Parathyroid adenoma (tissue), 2 donors: Measurements from ENCODE around the gene WWOX.

Experiments
- H2AFZ ChIP-seq: fragments of 300-600 bp; sonication (generic); one replicate; pipeline ENCODE4 v1.7.0; 2017; ENCODE audit warnings: antibody characterized with exemption, mild to moderate bottlenecking
- H3K27ac ChIP-seq: fragments of 300-600 bp; sonication (generic); one replicate; pipeline ENCODE4 v1.7.0; 2017
- H3K27me3 ChIP-seq: fragments of 300-600 bp; sonication (generic); one replicate; pipeline ENCODE4 v1.7.0; 2017; ENCODE audit warnings: low read length; ENCODE audit not compliant: control insufficient read depth, insufficient read depth
- H3K36me3 ChIP-seq: fragments of 300-600 bp; sonication (generic); one replicate; pipeline ENCODE4 v1.7.0; 2017; ENCODE audit warnings: low read length; ENCODE audit not compliant: control insufficient read depth, insufficient read depth
- H3K4me1 ChIP-seq: fragments of 300-600 bp; sonication (generic); one replicate; pipeline ENCODE4 v1.7.0; 2017; ENCODE audit warnings: control low read depth
- H3K4me2 ChIP-seq: fragments of 300-600 bp; sonication (generic); one replicate; pipeline ENCODE4 v1.7.0; 2017; ENCODE audit warnings: low read length
- H3K4me3 ChIP-seq: fragments of 300-600 bp; sonication (generic); one replicate; pipeline ENCODE4 v1.7.0; 2017; ENCODE audit warnings: low read depth, low read length
- H3K79me2 ChIP-seq: fragments of 300-600 bp; sonication (generic); one replicate; pipeline ENCODE4 v1.7.0; 2017; ENCODE audit warnings: control low read depth
- H3K9ac ChIP-seq: fragments of 300-600 bp; sonication (generic); one replicate; pipeline ENCODE4 v1.7.0; 2017; ENCODE audit warnings: mild to moderate bottlenecking
- H3K9me3 ChIP-seq: fragments of 300-600 bp; sonication (generic); one replicate; pipeline ENCODE4 v1.7.0; 2017; ENCODE audit warnings: low read length; ENCODE audit not compliant: control insufficient read depth
- TF ChIP-seq, protein P1 (sequence below): fragments of 300-600 bp; sonication (generic); IDR thresholded peaks from one replicate; pipeline ENCODE4 v1.7.0; 2017; ENCODE audit warnings: antibody characterized with exemption, mild to moderate bottlenecking
- donor health status: primary hyperparathyroidism.

Gene WWOX

DNA sequence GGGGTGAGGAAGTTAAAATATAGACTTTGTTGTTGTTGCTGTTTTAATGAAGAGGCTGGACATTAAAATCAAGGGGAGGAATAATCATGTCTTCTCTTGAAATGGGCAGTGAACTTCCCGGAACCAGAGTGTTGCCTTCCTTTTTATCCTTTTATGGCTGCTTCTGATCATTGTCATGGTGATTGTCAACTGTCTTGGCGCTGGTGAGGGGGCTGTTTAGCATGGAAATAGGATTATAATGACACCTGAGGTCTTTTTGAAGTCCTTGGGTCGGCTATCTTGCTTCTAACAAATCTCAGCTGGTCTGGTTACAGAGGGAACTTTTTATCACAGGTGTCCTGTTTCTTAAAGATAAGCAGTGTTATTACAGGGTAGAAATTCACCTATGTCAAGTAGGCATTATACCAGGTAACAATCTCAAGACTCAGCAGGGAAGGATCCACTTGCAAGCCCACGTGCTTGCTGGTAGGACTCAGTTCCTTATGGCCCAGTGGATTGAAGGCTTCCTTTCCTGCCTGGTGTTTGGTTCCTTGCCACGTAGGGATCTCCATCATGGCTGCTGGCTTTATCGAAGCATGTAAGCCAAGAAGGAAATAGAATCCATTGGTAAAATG lies 349.3 kb downstream of the WWOX start:
- no peak overlapping the region for H2AFZ ChIP-seq
- H3K27me3 ChIP-seq: no peaks in the 10 kb centered on the region
- no peaks in the 10 kb centered on the region for H3K9me3 ChIP-seq
- H3K36me3 ChIP-seq: no peaks in the 10 kb centered on the region
- H3K4me3 ChIP-seq: no peak overlapping the region
- H3K79me2 ChIP-seq: no peaks in the 10 kb centered on the region
- peaks cover 4% of the 10 kb centered on the region for H3K4me1 ChIP-seq
- H3K27ac ChIP-seq: no peak overlapping the region
- TF ChIP-seq, protein P1, sequence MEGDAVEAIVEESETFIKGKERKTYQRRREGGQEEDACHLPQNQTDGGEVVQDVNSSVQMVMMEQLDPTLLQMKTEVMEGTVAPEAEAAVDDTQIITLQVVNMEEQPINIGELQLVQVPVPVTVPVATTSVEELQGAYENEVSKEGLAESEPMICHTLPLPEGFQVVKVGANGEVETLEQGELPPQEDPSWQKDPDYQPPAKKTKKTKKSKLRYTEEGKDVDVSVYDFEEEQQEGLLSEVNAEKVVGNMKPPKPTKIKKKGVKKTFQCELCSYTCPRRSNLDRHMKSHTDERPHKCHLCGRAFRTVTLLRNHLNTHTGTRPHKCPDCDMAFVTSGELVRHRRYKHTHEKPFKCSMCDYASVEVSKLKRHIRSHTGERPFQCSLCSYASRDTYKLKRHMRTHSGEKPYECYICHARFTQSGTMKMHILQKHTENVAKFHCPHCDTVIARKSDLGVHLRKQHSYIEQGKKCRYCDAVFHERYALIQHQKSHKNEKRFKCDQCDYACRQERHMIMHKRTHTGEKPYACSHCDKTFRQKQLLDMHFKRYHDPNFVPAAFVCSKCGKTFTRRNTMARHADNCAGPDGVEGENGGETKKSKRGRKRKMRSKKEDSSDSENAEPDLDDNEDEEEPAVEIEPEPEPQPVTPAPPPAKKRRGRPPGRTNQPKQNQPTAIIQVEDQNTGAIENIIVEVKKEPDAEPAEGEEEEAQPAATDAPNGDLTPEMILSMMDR: no peak
- no peak overlapping the region for H3K4me2 ChIP-seq
- no peak overlapping the region for H3K9ac ChIP-seq

DNA sequence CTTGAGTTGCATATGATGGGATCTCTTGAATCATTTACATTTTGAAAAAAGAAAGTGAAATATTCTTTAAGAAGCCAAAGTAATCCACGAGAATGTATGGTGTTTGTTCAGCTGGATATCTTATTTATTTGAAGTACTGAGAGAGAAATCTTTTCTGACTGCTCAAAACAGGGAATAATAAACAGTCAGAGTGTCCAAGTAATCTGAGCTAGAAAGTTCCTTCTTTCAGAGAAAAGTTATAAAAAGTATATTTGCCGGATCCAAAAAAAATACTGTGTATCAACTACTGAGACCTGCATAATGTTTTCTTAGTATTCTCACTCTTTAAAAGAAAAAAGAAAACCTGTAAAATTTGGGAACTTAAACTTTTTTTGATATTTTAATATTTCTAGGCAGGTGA lies 350.8 kb downstream of the WWOX start:
- H3K4me3 ChIP-seq: no peak overlapping the region
- peaks cover 4% of the 10 kb centered on the region for H3K4me1 ChIP-seq
- TF ChIP-seq, protein P1: no peak
- H3K79me2 ChIP-seq: no peaks in the 10 kb centered on the region
- no peaks in the 10 kb centered on the region for H3K27me3 ChIP-seq
- H3K9ac ChIP-seq: no peak overlapping the region
- no peaks in the 10 kb centered on the region for H3K36me3 ChIP-seq
- no peak overlapping the region for H2AFZ ChIP-seq
- H3K4me2 ChIP-seq: no peak overlapping the region
- no peaks in the 10 kb centered on the region for H3K9me3 ChIP-seq
- no peak overlapping the region for H3K27ac ChIP-seq

DNA sequence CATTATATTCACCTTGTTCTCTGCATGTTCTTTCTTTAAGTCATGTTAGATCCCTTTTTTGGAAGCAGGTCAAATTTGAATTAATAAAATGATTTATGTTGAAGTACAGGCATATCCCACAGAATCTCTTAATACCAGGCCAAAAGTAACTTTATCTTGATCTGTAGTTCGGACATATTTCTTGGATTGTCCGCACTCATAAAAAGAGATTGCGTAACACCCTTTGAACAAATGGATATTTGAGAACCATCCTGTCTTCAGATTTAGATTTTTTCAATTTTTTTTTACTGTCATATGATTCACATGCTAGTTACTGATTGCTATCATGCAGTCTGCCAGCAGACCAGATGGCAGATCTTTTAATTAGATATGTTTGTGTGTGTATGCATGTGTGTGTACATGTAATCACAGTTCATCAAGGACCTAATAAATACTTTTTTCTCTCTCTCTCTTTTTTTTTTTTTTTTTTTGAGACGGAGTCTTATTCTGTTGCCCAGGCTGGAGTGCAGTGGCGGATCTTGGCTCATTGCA lies 352.6 kb downstream of the WWOX start:
- Histone ChIP-seq H3K4me2 (no peak overlapping the region), H3K79me2 (no peaks in the 10 kb centered on the region), H3K9ac (no peak overlapping the region), H3K4me3 (no peak overlapping the region), H3K36me3 (no peaks in the 10 kb centered on the region), H3K27me3 (no peaks in the 10 kb centered on the region), H3K4me1 (peaks cover 4% of the 10 kb centered on the region), H2AFZ (no peak overlapping the region), H3K27ac (no peak overlapping the region), H3K9me3 (no peaks in the 10 kb centered on the region)
- TF ChIP-seq, protein P1: no peak

DNA sequence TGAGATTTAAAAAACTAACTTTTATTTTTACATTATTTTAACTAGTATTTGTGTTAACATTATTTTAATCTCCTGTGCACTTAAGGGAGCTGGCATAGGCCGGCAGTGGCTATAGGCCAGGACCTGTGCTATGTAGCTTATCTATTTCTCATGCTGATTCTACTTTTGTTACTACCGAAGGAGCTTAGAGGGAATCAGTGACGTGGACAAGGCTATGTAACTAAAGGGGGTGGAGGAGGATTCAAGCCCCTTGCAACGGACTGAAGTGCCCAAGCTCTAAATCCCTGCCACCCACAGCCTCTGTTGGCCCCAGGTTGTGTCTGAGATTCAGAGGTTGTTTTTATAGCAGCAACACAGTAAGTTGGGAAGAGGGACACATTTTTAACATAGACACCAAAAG lies 356.4 kb downstream of the WWOX start:
- H3K27ac ChIP-seq: no peak overlapping the region
- H2AFZ ChIP-seq: no peak overlapping the region
- H3K27me3 ChIP-seq: no peaks in the 10 kb centered on the region
- no peak overlapping the region for H3K4me3 ChIP-seq
- no peaks in the 10 kb centered on the region for H3K9me3 ChIP-seq
- TF ChIP-seq, protein P1: no peak
- H3K79me2 ChIP-seq: no peaks in the 10 kb centered on the region
- no peak overlapping the region for H3K9ac ChIP-seq
- H3K36me3 ChIP-seq: no peaks in the 10 kb centered on the region
- peaks cover 4% of the 10 kb centered on the region for H3K4me1 ChIP-seq
- H3K4me2 ChIP-seq: no peak overlapping the region

DNA sequence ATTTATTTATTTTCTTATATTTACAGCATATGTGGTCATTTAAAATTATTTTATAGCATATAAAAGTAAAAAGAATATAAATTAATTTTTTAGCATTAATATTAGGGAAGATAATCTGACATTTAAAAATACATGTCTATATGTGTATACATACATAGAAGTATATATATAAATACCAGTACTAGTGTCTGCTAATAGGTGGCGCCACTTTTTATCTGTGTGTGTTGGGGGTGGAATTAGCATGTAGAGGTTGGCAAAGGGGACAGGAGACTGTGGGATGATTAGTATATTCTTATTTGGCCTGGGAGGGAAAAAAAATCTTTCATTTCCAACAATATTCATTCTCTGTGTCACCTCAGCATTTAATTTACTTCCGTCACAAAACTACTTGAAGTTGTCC lies 359.1 kb downstream of the WWOX start:
- TF ChIP-seq, protein P1: no peak
- Histone ChIP-seq H3K4me2 (no peak overlapping the region), H2AFZ (no peak overlapping the region), H3K9ac (no peak overlapping the region), H3K9me3 (no peaks in the 10 kb centered on the region), H3K27ac (no peak overlapping the region), H3K36me3 (no peaks in the 10 kb centered on the region), H3K4me3 (no peak overlapping the region), H3K4me1 (no peaks in the 10 kb centered on the region), H3K79me2 (no peaks in the 10 kb centered on the region), H3K27me3 (no peaks in the 10 kb centered on the region)
